NCI-H1436 treated with DMSO at 0.1 percent for 48 hours (cell line): ENCODE measurements around the gene STX11.
"Not testable (repeated sequence)": the region's sequence is repeated elsewhere in the genome, so short reads cannot be mapped to it uniquely, and the experiment has no call there.

Source experiments
- DNase-seq: peaks from one replicate; lab custom pipeline; 2025; lab: John Stamatoyannopoulos, UW

The STX11 gene

GRCh38 chr6:144177726-144178125, 27.4 kb downstream of the STX11 start:
- DNase-seq, result no peak

- DNase-seq, result no peak
These were observed 28.0 kb downstream of the STX11 start for GRCh38 chr6:144178323-144178722.

- DNase-seq, result no peak
These were observed 28.9 kb downstream of the STX11 start for GRCh38 chr6:144179237-144179636.

DNA sequence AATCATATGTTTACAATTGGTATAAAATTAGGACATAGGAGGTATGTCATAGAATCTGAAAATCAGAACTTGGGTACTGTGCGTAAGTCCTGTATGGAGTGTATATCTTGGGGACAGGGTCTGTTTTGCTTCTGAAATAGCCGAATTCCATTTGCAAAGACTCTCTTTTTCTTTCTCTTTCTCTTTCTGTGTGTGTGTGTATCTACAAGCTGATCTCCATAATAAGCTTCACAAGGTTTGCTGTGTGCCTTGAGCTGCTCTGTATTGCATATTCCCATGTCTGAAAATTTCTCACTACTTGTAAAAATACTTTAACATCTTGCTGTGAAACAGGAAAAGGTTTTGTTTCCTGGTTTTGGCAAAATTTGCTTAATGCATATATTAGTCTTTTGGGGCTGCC, 29.5 kb downstream of the STX11 start:
- no peak for DNase-seq

- not testable (repeated sequence) for DNase-seq
These were observed 30.0 kb downstream of the STX11 start for GRCh38 chr6:144180354-144180753.

DNA sequence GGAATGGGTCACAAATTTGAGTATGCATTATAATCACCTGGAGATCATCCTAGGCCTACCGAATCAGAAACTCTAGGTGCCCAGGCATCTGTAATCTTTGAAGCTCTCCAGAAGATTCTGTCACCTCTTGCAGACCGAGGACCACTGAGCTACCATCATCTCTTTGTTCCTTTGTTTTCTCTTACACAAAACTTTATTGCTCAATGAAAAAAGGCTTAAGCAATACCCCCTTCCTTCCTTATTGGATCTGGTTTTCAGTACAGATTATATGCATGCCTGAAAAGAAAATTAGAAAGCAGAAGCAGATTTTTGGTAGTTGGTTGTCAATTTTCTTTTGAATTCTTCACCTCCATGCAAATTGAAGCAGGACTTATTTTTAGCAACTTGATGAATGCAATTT, 31.3 kb downstream of the STX11 start:
- no peak for DNase-seq

DNA sequence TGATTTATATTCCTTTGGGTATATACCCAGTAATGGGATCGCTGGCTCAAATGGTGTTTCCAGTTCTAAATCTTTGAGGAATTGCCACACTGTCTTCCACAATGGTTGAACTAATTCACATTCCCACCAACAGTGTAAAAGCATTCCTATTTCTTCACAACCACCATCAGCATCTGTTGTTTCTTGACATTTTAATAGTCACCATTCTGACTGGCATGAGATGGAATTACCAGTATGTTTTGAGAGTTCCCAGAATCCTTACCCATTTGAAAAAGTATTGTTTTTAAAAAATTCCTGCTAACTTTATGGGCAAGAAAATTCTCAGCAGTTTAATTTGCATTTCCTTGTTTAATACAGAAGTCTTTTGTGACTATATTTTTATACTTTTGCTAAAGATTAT, 33.9 kb downstream of the STX11 start:
- DNase-seq, result not testable (repeated sequence)

GRCh38 chr6:144185133-144185836, 35.0 kb downstream of the STX11 start:
- no peak for DNase-seq

- no peak for DNase-seq
These were observed 36.7 kb downstream of the STX11 start for GRCh38 chr6:144186817-144187625.

DNA sequence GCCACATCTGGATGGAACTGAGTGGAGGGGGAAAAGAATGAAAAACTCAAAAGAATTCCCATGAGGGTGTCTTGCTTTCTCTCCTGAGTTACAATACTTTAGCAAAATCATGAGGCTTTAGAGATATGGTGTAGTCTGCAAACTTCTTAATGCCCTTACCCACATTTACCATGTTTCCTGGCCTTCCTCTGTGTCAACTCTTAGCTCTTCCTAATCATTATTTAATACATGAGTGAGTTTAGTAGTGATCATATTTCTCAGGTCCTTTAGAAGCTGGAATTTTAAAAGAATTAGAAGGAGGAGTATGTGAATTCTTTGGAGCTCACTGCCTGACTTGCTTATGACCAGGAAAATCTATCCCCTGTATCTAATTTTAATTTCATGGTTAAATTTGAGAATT, 39.0 kb downstream of the STX11 start:
- no peak for DNase-seq

- no peak for DNase-seq
These were observed 39.8 kb downstream of the STX11 start for GRCh38 chr6:144190080-144190479.

DNA sequence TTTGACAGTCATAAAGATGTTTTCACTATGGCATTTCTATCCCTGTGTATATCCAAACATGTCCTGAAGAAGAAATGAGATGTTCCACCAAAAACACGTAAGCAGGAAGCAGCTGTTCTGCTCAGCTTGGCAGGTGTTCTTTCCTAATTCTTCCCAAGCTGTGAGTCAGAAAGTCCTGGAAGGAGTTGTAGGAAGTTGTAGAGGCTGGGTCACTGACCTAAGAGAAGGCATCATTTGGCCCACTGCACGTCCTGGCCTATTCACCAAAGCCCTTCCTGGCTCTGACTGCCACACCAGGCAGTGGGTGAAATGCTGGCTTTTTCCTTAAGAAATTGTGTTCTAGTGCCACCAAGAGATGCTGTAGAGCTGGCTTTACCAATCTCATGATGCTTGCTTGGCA, 40.3 kb downstream of the STX11 start:
- no peak for DNase-seq

DNA sequence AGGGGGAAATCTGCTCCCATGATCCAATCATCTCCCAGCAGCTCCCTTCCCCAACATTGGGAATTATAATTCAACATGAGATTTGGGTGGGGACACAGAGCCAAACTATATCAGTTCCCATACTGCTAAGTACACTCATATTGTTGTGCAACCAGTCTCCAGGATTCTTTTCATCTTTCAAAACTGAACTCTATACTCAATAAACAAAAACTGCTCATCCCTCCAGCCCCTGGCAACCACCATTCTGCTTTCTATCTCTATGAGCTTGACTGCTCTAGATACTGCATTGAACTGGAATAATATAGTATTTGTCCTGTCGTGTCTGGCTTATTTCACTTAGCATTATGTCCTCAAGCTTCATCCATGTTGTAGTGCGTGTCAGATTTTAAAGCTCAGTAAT, 42.9 kb downstream of the STX11 start:
- DNase-seq, result no peak

DNA sequence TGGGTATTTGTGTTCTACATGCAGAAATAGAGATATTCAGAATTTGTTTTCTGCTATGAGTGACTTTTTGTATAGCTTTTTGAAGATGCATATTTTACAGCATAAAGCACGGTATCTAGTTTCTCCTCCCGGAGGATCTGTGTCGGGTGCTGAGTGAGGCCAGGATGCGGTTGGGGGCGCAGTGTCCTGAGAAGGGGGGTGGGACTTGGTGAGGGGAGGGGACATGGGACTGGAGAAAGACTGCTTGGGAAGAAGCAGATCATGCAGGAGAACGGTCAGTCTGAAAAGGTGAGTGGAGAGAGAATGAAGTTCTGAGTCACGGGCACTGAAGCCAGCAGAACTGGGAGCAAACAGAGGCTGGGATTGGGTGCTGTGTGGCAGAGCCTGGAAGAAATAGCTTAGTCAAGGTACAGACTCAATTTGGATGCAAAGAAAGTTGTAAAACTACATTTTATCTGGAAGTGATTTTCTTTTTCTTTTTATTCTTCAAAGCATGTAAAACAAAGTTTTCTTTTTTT, 44.0 kb downstream of the STX11 start:
- DNase-seq, result no peak

GRCh38 chr6:144195671-144196270, 45.5 kb downstream of the STX11 start:
- no peak for DNase-seq

DNA sequence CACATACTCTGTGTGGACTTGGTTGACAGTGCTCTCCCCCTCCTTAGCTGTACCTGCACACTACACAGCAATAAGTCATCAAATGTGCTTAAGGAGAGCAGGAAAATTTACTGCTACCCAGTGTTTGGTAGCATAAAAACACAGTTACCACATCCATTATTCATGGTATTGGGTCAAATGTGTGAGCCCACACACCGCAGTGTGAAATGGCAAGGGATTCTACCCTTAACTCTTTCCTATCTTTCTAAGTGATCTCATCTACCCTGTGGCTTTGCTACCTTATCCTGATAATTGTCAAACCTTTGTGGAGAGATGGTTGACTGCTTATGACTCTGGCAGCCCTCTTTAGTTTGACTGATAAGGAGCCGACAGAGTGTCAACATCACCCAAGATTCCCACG, 47.6 kb downstream of the STX11 start:
- DNase-seq, result no peak

GRCh38 chr6:144202879-144203468, 52.7 kb downstream of the STX11 start:
- DNase-seq, result no peak

- no peak for DNase-seq
These were observed 60.8 kb downstream of the STX11 start for GRCh38 chr6:144211160-144211559.

DNA sequence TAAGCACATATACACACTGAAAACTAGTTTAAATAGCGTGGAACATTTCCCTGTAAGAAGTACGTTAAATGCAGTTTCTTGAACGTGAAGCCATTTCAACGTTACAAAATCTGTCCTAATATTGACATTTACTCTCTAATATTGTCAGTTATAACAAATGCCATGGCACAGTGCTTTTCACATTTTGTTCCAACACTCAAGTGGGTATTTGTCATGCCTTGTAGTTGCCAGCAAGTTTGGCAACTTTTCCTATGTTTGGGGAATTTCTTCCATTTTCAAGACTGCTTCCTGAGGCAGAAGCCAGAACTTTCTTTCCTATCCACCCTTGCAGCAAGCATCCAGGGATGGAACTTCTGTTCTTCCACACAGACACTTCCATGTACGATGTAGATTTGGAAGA, 63.0 kb downstream of the STX11 start:
- DNase-seq, result no peak

DNA sequence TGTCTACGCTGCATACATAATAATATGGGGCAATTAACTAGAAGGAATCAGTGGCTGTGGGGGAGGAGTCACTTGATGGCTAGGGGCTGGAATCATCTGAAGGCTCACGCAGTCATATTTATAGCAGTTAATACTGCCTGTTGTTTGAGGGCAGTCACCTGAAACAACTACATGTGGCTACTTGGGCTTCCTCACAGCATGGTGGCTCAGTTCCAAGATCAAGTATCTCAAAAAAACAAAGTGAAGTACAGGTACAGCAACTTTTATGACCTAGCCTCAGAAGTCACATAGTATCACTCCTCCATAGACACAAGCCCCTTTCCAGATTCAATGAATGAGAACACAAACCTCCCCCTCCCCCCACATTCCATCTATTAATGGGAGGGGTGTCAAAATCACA, 63.7 kb downstream of the STX11 start:
- DNase-seq, result no peak

- DNase-seq, result no peak
These were observed 64.5 kb downstream of the STX11 start for GRCh38 chr6:144214622-144215401.
